ENCODE data around the gene USP30.

Gene USP30

DNA sequence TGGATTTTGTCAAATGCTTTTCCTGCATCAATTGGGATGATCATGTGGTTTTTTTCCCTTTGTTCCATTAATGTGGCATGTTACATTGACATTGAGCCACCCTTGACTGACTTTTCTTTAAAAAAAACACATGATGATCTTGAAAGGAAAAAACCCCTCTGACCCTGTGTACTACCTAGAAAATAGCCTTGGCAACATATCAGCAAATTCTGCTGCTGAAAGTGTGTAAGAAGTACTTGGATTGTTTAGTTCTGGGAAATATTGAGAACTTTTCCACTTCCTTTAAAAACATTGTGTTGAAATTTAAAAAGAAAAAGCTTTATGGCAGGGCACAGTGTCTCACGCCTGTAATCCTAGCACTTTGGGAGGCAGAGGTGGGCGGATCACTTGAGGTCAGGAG lies 84.7 kb downstream of the USP30 start:
- no peaks in the 10 kb centered on the region; the same call in 1 of the 2 replicates for H3K9me3 ChIP-seq (ENCODE audit: insufficient read depth, low read depth, low read length)
- H3K36me3 ChIP-seq (ENCODE audit: insufficient read depth, low read depth, low read length) = no peaks in the 10 kb centered on the region
- H3K27me3 ChIP-seq (ENCODE audit: insufficient read depth, low read length) = no peaks in the 10 kb centered on the region
- no peak overlapping the region for H3K27ac ChIP-seq (ENCODE audit: low read length)
- H3K9ac ChIP-seq (ENCODE audit: low read depth, low read length) = no peak overlapping the region
- H3K4me1 ChIP-seq (ENCODE audit: insufficient read depth, low read length) = no peaks in the 10 kb centered on the region
- H3K4me3 ChIP-seq (ENCODE audit: low read length) = no peak overlapping the region

Data from iPS-20b (cell line).